GM12875 (cell line): Measurements from ENCODE around the gene VWA8.

Experiments
- H3K4me3 ChIP-seq: one replicate; pipeline ENCODE4 v1.5.1; 2011; ENCODE audit warnings: low read depth, low read length, control low read depth
- CTCF ChIP-seq: IDR thresholded peaks from 2 replicates; pipeline ENCODE4 v1.5.1; 2011; ENCODE audit warnings: low read depth, mild to moderate bottlenecking, control low read depth, inconsistent platforms, low read length, moderate library complexity, borderline replicate concordance; ENCODE audit not compliant: insufficient read depth

Gene VWA8

GRCh38 chr13:41697578-41697977 lies 263.3 kb downstream of the VWA8 start:
- no peak overlapping the region for H3K4me3 ChIP-seq
- TF ChIP-seq CTCF = no peak

- no peak overlapping the region for H3K4me3 ChIP-seq
- TF ChIP-seq CTCF = no peak
Observed at GRCh38 chr13:41696163-41697003, 264.5 kb downstream of the VWA8 start.

GRCh38 chr13:41694545-41695301 lies 266.2 kb downstream of the VWA8 start:
- no peak for TF ChIP-seq CTCF
- H3K4me3 ChIP-seq = no peak overlapping the region

- H3K4me3 ChIP-seq = no peak overlapping the region
- TF ChIP-seq CTCF = no peak
Observed at GRCh38 chr13:41693434-41693833, 267.5 kb downstream of the VWA8 start.

GRCh38 chr13:41691274-41691673 lies 269.6 kb downstream of the VWA8 start:
- no peak overlapping the region for H3K4me3 ChIP-seq
- TF ChIP-seq CTCF = no peak

- H3K4me3 ChIP-seq = no peak overlapping the region
- TF ChIP-seq CTCF = no peak
Observed at GRCh38 chr13:41682766-41683165, 278.1 kb downstream of the VWA8 start.
